CD4-positive, alpha-beta T cell treated with Interleukin-2 at 100 ng/mL for 4 hours (primary cell): ENCODE measurements around the gene LRP1-AS.

ENCODE experiments used
- DNase-seq: peaks from one replicate; pipeline ENCODE4 v3.0.0-alpha.2; 2020; ENCODE audit warnings: low spot score

Gene LRP1-AS

DNA sequence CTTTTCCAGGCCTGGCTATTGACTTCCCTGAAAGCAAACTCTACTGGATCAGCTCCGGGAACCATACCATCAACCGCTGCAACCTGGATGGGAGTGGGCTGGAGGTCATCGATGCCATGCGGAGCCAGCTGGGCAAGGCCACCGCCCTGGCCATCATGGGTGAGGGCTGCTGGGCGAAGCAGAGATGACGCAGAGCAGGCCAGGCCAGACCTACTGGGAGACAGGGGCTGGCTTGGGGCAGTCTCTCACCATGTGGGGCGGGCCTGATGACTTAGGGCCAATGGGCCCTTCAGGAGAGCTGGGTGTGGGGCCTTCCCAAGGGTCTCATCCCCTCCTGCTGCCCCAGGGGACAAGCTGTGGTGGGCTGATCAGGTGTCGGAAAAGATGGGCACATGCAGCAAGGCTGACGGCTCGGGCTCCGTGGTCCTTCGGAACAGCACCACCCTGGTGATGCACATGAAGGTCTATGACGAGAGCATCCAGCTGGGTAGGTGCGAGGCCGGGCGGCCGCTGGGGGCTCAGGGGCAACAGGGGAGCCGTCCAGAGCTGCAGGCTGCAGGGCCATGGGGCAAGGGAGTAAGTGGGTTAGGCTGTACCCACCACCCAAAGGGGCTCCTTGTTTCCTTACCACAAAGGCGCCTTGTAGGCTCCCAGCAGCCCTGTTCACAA lies 33.0 kb upstream of the LRP1-AS start:
- no peak for DNase-seq

DNA sequence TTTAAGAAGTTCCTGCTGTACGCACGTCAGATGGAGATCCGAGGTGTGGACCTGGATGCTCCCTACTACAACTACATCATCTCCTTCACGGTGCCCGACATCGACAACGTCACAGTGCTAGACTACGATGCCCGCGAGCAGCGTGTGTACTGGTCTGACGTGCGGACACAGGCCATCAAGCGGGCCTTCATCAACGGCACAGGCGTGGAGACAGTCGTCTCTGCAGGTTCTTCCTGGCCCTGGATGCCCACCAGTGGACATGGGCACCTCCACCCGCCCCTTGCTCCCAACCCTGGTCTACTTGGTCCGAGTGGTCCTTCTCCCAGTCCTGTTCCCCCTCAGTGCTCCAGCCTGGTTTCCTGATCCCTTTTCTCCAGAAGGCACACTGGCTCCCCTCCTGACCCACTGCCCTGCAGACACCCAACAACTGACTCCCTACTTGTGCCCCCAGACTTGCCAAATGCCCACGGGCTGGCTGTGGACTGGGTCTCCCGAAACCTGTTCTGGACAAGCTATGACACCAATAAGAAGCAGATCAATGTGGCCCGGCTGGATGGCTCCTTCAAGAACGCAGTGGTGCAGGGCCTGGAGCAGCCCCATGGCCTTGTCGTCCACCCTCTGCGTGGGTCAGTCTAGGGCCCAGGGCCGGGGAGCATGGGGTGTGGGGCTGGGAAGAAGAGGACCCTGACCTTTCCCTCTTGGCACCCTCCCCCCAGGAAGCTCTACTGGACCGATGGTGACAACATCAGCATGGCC lies 32.1 kb upstream of the LRP1-AS start:
- DNase-seq: no peak

DNA sequence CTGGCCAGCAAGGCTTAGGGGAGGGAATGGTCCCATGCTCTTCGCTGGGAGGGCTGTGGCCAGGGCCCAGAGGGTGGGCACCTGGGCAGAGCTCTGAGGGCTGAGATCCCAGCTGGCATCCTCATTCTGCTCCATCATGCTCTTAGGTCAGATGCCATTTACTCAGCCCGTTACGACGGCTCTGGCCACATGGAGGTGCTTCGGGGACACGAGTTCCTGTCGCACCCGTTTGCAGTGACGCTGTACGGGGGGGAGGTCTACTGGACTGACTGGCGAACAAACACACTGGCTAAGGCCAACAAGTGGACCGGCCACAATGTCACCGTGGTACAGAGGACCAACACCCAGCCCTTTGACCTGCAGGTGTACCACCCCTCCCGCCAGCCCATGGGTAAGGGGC lies 30.8 kb upstream of the LRP1-AS start:
- DNase-seq: no peak

DNA sequence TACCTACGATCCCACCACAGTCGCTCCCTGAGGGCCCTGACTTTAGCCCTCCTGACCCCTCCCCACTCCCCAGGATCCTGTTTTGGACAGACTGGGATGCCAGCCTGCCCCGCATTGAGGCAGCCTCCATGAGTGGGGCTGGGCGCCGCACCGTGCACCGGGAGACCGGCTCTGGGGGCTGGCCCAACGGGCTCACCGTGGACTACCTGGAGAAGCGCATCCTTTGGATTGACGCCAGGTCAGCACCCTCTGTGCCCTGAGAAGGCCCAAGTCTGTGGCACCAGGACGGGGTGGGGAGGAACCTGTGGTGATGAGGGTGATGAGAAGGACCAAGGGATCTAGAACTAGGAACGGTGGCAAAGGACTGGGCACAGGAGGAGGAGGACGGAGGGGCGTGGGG lies 29.9 kb upstream of the LRP1-AS start:
- DNase-seq: no peak

DNA sequence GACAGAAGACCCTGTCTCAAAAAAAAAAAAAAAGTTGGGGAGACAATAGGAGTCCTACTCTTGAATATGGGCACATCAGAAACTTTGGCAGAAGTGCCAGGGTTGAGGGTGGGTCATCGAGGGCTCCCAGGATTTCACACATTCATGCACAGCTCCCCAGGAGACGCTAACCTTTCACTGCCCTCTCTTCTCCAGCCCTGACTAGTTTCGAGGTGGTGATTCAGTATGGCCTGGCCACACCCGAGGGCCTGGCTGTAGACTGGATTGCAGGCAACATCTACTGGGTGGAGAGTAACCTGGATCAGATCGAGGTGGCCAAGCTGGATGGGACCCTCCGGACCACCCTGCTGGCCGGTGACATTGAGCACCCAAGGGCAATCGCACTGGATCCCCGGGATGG lies 29.4 kb upstream of the LRP1-AS start:
- no peak for DNase-seq

DNA sequence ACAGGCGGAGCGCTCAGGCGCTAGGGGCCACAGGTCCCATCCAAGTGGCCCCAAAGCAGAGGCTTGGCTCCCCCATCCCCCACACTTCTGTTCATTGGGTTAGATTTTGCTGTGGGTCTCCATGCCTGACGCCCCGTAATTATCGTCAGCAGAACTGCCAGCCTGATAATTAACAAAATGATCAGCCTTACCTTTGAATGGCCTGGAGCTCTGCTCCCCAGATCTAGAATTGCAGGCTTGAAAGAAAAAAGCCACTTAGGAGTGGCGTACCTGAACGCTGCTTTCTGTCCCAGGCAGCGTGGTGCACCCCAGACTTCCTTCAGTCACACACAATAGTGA lies 28.7 kb upstream of the LRP1-AS start:
- no peak for DNase-seq

DNA sequence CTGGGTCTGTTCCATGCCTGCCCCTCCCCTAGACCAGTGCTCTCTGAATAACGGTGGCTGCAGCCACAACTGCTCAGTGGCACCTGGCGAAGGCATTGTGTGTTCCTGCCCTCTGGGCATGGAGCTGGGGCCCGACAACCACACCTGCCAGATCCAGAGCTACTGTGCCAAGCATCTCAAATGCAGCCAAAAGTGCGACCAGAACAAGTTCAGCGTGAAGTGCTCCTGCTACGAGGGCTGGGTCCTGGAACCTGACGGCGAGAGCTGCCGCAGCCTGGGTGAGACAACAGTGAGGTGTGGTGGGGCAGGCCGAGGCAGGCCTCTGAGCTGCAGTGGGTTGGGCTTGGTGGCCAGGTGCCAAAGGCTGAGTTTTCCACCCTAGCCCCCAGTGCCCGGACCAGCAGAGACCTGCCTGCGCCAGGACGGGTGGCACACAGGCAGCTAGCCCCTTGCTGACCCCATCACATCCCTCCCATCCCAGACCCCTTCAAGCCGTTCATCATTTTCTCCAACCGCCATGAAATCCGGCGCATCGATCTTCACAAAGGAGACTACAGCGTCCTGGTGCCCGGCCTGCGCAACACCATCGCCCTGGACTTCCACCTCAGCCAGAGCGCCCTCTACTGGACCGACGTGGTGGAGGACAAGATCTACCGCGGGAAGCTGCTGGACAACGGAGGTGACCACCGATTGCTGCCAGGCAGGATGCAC lies 28.2 kb upstream of the LRP1-AS start:
- DNase-seq: peak; percentile 32

DNA sequence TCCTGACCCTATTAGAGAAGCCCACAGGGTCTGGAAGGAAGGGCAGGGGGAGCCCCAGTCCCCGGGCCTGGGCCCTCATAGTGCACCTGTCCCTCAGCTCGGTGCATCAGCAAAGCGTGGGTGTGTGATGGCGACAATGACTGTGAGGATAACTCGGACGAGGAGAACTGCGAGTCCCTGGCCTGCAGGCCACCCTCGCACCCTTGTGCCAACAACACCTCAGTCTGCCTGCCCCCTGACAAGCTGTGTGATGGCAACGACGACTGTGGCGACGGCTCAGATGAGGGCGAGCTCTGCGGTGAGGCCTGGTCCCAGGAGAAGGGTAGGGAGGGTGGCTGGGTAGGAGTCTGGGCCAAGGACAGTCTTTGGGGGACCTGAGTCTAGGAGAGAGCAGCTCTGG lies 26.3 kb upstream of the LRP1-AS start:
- no peak for DNase-seq

DNA sequence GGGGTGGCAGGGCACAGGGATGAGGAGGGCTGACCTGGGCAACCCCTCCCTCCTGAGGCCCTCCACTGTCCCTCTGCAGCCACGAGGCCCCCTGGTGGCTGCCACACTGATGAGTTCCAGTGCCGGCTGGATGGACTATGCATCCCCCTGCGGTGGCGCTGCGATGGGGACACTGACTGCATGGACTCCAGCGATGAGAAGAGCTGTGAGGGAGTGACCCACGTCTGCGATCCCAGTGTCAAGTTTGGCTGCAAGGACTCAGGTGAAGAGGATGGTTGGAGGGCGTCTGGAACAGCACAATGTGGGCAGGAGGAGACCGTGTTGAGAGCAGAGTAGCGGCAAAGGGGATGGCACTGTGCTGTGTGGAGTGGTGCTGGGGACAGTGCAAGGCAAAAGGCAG lies 25.7 kb upstream of the LRP1-AS start:
- peak; percentile 5 for DNase-seq

DNA sequence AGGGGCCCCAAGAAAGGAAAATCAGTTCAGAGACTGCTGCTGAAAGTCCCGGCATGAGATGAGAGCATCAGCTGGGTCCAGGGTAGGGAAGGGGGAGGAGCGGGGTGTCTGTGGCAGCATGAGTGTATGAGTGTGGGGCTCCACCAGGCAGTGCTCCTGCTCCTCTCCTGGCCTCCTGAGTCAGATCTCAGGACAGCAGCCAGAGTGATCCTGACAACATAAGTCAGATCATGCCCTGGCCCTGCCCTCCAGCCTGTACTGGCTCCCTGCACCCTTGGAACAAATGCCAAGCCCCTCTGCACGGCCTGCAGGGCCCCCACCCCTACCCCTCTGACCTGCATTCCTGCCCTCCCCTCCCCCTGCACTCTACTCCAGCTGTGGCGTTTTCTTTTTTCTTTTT lies 24.2 kb upstream of the LRP1-AS start:
- DNase-seq: no peak

DNA sequence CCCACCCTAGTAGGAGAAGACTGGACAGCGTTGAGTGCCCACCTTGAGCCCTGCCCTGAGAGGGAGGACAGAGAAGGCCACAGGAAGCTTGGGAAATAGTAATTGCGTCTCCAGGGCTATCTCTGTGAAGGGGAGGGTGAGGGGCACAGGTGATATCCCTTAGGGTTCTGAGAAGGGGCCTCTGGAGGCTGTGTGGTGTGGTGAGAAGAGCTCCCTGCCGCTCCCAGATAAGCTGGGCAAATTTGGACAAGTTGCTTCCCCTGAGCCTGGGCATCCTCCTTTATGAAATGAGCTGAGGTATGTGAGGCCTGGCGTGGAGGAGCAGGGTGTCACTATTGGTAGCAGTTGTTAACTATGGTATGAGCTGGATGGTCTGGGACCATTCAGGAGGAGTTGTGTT lies 23.5 kb upstream of the LRP1-AS start:
- no peak for DNase-seq

DNA sequence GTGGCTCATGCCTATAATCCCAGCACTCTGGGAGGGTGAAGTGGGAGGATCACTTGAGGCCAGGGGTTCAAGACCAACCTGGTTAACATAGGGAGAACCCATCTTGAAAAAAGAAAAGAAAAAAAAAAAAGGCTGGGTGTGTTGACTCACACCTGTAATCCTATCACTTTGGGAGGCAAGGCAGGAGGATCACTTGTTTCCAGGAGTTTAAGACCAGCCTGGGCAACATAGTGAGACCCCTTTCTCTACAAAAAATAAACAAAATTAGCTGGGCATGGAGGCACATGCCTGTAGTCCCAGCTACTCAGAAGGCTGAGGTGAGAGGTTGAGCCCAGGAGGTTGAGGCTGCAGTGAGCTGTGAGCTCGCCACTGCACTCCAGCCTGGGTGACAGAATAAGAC lies 23.0 kb upstream of the LRP1-AS start:
- no peak for DNase-seq

DNA sequence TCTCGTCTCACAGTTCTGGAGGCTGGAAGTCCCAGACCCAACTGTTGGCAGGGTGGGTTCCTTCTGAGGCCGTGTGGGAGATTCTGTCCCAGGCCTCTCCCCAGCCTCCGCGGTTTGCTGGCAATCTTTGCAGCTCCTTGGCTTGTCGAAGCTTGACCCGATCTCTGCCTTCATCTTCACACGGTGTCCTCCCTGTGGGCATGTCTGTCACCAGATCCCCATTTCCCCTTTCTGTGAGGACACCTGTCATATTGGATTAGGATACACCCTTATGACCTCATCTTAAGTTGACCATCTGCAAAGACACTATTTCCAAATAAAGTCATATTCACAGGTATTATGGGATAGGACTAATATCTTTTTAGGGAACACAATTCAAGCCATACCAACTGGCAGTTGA lies 22.6 kb upstream of the LRP1-AS start:
- no peak for DNase-seq

DNA sequence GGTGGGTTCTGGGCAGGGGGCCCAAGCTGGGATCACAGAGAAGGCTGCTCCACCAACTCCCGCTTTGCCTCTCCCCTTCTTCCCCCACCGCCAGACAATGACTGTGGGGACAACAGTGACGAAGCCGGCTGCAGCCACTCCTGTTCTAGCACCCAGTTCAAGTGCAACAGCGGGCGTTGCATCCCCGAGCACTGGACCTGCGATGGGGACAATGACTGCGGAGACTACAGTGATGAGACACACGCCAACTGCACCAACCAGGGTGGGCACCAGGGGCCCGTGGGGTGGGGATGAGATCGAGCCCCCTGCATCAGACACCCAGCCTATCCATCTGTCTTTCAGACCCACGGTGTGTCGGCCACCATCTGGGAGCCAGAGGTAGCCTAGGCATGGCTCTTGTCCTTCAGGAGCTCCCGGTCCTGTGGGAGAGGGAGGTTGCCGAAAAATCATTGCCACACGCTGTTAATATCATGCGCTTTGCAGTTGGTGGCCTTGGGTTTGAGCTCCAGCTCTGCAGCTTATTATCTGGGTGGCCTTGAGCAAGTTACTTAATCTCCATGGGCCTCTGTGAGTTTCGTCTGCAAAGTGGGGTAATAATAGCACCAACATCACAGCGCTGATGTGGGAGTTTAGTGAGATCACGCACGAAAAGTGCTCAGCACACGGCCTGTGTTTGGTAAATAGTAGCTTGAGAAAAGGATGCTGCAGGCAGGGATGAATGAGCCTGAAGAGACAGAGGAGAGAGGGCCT lies 21.8 kb upstream of the LRP1-AS start:
- DNase-seq: no peak

DNA sequence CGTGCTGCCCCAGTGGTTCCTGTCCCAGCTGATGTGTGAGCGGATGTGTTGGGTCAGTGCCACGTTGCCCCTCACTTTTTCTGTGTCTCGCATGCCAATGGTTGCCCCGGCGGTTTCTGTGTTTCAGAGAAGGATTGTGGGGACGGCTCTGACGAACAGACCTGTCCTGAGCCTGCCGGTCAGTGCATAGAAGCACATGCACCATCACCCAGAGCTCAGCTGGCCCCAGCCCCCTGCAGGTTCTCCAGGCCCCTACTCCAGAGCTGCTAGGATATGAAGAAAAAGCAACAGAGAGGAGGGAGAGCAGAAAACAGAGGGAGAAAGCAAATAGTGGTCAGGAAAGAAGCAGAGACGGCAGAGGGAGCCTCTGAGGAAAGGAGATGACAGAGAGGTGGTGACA lies 20.6 kb upstream of the LRP1-AS start:
- no peak for DNase-seq

DNA sequence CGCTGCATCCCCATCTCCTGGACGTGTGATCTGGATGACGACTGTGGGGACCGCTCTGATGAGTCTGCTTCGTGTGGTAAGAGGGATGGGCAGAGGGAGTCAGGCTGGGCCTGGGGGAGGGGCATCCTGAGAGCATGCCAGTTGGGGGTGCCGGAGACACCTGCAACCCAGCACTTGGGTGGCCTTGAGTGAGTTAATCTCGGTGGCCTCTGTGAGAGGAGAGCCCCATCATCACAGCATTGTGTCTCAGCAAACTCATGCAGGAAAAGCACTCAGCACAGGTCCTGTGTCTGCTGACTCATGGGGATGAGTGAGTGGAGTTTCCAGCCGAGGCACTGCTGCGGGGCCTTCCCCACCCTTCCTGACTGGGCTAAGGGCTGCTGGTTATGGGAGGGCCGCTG lies 19.6 kb upstream of the LRP1-AS start:
- no peak for DNase-seq

DNA sequence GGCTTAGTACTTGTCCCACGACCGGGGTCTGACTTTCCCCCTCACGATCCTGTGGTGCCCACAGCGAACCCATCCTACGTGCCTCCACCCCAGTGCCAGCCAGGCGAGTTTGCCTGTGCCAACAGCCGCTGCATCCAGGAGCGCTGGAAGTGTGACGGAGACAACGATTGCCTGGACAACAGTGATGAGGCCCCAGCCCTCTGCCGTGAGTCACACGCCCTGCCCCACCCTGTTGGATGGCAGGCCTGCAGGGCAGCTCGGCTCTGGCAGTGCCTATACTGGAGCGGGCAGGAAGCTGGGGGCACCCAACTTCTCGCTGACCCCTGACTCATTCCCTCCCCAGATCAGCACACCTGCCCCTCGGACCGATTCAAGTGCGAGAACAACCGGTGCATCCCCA lies 18.3 kb upstream of the LRP1-AS start:
- no peak for DNase-seq

DNA sequence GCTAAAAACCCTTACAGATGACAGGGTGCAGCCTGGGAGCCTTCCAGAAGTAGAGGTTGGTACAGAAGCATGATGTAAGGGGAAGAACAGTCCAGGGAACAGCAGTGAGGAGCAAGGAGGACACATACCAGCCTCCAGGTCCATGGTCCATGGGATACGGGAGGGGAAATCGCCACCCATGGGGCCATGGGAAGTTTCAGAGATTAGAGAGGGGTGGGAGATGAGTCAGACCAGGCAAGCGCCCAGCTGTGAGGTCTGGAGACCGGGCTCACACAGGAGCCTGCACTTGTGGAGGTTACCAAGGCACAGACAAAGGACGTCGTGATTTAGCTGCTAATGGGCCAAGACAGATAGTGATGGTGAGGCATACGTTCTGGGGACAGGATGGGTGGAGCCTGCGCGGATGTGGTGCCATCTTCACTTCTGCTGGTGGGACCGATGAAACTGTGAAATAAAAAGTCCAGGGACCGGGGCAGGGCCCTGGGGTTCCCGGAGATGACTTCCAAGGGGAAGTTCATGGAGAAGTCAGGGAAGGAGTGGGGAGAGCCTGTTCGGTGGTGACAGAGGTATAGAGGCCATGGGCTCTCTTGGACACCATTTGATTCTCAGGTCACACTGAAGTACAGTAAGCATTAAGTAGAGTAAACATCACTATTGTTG lies 17.7 kb upstream of the LRP1-AS start:
- no peak for DNase-seq

DNA sequence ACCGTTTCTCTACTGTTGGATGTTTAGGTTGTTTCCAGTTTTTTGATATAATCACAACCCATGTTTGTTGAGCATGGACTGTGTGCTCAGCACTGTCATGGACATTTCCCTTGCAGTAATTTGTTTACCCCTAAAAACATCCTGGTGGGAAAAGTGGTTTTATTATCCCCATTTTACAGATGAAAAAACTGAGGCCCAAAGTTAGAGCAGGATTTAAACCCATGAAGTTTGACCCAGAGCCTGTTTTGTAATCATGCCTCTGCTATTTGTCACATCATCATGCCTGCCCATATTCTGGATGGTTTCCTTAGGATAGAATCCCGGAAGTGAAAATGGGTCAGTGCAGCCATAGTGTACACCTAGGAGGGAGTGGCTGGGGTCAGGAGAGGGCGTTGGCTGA lies 17.0 kb upstream of the LRP1-AS start:
- DNase-seq: no peak

DNA sequence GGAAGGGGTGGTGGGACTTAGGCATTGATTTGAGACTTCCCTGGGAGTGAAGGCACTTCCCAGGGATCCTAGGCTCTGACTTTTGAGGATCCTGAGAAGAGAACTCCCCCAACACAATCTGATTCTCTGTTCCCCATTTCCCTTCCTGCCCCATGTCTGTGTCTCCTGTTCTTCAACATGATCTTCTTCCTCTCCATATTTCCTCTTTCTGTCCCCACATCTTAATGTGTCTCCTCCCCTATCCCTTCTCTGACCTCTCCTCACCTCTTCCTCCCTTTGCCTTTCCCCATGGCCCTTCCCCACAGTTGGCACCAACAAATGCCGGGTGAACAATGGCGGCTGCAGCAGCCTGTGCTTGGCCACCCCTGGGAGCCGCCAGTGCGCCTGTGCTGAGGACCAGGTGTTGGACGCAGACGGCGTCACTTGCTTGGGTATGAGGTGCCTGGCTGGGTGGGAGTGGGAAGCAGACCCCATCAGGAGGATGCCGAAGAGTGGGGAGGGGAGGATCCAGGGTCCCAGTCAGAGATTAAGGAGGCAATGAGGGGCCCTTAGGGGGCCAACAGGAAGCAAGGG lies 15.2 kb upstream of the LRP1-AS start:
- DNase-seq: no peak

DNA sequence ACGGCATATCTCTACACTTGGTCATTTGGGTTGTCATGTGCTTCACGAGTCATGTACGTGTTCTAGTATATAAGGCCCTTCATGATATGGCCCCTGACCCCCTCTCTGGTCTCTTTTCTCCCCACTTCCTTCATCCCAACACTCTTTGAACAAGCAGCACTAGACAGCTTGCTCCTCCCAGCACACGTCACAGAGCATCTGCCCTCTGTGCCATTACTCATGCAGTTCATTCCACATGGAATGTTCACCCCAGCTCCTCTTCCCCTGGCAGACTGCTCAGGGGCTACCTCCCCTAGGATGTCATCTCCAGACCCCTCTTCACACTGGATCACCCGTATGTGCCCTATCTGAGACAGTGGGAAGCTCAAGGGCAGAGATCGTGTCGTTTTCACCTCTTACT lies 14.1 kb upstream of the LRP1-AS start:
- DNase-seq: no peak

DNA sequence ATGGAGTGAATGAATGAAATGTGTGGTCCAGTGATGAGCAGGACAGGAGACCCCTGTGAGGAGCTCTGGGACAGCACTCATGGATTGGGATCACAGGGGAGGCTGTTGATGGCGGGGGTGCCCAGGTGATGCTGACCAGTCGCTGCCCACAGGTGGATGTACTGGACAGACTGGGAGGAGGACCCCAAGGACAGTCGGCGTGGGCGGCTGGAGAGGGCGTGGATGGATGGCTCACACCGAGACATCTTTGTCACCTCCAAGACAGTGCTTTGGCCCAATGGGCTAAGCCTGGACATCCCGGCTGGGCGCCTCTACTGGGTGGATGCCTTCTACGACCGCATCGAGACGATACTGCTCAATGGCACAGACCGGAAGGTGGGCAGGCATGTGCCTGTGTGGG lies 13.3 kb upstream of the LRP1-AS start:
- DNase-seq: no peak
